Gastrocnemius medialis (tissue), 4 donors: ENCODE measurements around the gene PLK1.

Experiments
- CTCF ChIP-seq, 5 experiments: fragments of 450-650 bp in 3 of 5; fragments of 200-600 bp in 2 of 5; sonication (generic) in 2 of 5; IDR thresholded peaks in 4 of 5; conservative IDR thresholded peaks in 1 of 5; 1 replicate in 4 of 5; 2 replicates in 1 of 5; pipeline ENCODE4 v1.5.1; 2016 to 2019; ENCODE audit warnings: antibody characterized with exemption in 5 of 5, mild to moderate bottlenecking in 3 of 5, moderate library complexity in 3 of 5
- POLR2A ChIP-seq, 2 donors: fragments of 450-650 bp; IDR thresholded peaks; one replicate each; pipeline ENCODE4 v1.6.1; 2017; ENCODE audit warnings: antibody characterized with exemption in 2 of 2, mild to moderate bottlenecking in 2 of 2, moderate library complexity in 2 of 2

- TF ChIP-seq CTCF (IDR thresholded peaks at IDR 0.05 in 4 of 5, conservative IDR thresholded peaks at IDR 0.05 in 1 of 5) (no peak), POLR2A (IDR thresholded peaks at IDR 0.05) (no peak)
Measured at GRCh38 chr16:23694644-23695373, 16.1 kb downstream of the PLK1 start.
